Measurements from ENCODE around the gene ZNF433.

ZNF433 gene

DNA sequence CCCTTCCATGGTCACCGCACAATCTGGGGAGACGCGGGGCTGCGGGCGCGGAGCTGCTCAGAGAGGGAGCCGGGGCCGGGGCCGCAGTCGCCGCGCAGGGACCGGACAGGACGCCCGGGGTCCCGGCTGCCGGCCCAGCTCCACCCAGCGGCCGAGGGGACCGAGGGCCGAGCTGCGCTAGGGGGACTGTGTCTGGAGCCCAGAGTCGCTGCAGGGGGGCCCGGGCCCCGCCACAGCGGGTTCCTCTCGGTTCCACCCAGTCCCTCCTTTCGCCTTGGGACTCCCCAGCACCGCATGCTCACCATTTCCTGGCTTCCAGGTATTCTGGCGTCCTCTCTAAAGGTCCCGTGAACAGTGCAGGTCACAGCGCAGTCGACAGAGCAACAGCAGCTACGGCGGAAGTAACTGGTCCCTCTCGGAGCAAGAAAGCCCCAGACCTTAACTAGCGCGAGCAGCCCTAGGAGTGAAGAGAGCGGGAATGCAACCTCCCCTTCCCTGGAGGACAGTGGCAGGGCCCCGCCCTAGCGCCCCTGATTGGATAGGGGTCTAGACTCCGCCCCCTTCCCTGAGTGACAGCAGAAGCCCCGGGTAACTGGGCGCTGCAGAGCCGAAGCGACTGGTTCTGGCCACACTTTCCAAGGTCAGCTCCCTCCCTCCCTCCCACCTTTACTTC, 17.2 kb upstream of the ZNF433 start, which contains the start of gene ZNF878:
ZNF878 (minus strand) TSS at position 465 of the 673 bp plus-strand sequence; CDS start at position 305, 160 bp downstream.
- H3K4me3 ChIP-seq (ENCODE audit: low read depth, low read length) = peak within 1 kb of the TSS; percentile 80
- TF ChIP-seq, protein P1, sequence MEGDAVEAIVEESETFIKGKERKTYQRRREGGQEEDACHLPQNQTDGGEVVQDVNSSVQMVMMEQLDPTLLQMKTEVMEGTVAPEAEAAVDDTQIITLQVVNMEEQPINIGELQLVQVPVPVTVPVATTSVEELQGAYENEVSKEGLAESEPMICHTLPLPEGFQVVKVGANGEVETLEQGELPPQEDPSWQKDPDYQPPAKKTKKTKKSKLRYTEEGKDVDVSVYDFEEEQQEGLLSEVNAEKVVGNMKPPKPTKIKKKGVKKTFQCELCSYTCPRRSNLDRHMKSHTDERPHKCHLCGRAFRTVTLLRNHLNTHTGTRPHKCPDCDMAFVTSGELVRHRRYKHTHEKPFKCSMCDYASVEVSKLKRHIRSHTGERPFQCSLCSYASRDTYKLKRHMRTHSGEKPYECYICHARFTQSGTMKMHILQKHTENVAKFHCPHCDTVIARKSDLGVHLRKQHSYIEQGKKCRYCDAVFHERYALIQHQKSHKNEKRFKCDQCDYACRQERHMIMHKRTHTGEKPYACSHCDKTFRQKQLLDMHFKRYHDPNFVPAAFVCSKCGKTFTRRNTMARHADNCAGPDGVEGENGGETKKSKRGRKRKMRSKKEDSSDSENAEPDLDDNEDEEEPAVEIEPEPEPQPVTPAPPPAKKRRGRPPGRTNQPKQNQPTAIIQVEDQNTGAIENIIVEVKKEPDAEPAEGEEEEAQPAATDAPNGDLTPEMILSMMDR (IDR thresholded peaks at IDR 0.05; ENCODE audit: low read depth, low read length) = peak; percentile 8; the same call in 1 of the 2 replicates

DNA sequence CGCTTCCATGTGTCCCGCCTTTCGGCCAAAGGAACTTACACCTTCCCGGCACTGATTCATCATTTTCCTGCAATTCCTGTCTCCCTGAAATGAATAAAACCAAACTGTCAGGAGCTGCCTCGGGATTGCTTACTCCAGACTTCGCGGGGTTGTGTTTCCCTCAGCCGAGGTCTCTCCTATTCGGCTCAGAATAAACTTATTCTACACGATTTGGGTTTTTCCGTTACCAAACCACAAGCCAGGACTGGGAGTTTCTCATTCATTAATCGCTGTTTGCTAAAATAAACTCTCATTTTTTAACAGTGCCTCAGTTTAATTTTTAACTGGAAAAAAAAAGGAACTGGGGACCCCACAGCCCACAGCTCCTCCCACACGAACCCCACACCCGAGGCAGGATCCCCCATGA, 16.6 kb upstream of the ZNF433 start:
- peak overlapping the region; percentile 80 for H3K4me3 ChIP-seq (ENCODE audit: low read depth, low read length)
- TF ChIP-seq, protein P1 (IDR thresholded peaks at IDR 0.05; ENCODE audit: low read depth, low read length) = no peak

DNA sequence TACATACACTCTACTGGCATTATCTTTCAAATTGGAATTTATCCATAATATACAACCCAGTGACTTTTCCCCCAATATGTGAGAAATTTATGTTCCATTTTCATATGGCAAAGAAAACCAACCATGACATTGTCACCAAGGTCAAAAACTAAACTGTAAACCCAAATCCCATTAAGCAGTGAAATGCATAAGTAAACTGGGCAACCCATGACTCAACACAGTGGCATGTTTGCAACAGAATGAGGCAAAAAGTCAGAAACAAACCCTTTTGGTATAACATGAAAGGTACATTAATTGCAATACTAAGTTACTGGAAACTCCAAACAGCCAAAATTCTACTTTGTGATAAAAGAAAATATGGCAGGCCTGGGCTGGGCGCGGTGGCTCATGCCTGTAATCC, 12.4 kb upstream of the ZNF433 start:
- TF ChIP-seq, protein P1 (IDR thresholded peaks at IDR 0.05; ENCODE audit: low read depth, low read length) = no peak
- H3K4me3 ChIP-seq (ENCODE audit: low read depth, low read length) = no peak overlapping the region

- H3K4me3 ChIP-seq (ENCODE audit: low read depth, low read length) = no peak overlapping the region
- TF ChIP-seq, protein P1 (IDR thresholded peaks at IDR 0.05; ENCODE audit: low read depth, low read length) = no peak
Measured at GRCh38 chr19:12043752-12044422, 8.4 kb upstream of the ZNF433 start.

DNA sequence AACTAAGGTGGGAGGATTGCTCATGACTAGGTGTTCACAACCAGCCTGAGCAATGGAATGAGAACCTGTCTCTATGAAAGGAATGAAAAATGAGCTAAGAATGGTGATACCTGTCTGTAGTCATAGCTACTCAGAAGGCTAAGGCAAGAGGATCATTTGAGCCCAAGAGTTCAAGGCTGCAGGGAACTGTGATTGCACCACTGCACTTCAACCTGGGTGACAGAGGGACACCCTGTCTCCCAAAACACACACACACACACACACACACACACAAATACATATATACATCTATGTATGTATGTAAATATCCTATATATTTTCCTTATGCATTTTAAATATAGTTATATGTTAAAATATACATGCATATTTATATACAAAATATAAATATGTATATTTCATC, 7.4 kb upstream of the ZNF433 start:
- TF ChIP-seq, protein P1 (IDR thresholded peaks at IDR 0.05; ENCODE audit: low read depth, low read length) = no peak
- no peak overlapping the region for H3K4me3 ChIP-seq (ENCODE audit: low read depth, low read length)

DNA sequence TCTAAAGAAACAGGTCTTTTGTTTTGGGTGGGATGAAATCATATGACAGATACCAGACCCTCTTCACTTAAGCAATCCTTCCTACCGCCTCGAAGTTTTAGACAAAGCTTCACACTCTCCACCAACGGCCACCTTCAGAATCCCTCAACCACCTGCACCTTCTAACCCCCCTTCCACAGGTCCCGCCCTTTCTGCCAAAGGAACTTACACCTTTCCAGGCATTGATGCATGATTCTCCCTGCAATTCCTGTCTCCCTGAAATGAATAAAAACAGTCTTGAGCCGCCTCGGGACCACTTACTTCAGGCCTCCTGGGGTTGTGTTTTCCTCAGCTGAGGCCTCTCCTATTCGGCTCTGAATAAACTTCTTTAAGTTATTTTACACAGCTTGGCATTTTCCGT, 859 bp downstream of the ZNF433 start:
- TF ChIP-seq, protein P1 (IDR thresholded peaks at IDR 0.05; ENCODE audit: low read depth, low read length) = no peak
- peak overlapping the region; percentile 87 for H3K4me3 ChIP-seq (ENCODE audit: low read depth, low read length)

GRCh38 chr19:12034198-12034597, 1.3 kb downstream of the ZNF433 start:
- H3K4me3 ChIP-seq (ENCODE audit: low read depth, low read length) = peak overlapping the region; percentile 87
- TF ChIP-seq, protein P1 (IDR thresholded peaks at IDR 0.05; ENCODE audit: low read depth, low read length) = no peak
